Fibroblast of mammary gland (primary cell): ENCODE measurements around the gene KLC1.

Experiments
- DNase-seq: peaks from one replicate; pipeline ENCODE4 v3.0.0-alpha.2; 2010; ENCODE audit warnings: low read depth
- H3K4me3 ChIP-seq: 2 replicates; pipeline ENCODE4 v1.5.1; 2011; ENCODE audit warnings: low read depth, mild to moderate bottlenecking, low read length, moderate library complexity; ENCODE audit not compliant: control insufficient read depth
- CTCF ChIP-seq: conservative IDR thresholded peaks from 2 replicates; pipeline ENCODE4 v1.5.1; 2011; ENCODE audit warnings: low read depth, low read length, inconsistent platforms; ENCODE audit not compliant: control insufficient read depth, insufficient read depth

KLC1 gene

GRCh38 chr14:103736546-103737431 lies 107.8 kb downstream of the KLC1 start:
- no peak for TF ChIP-seq CTCF
- DNase-seq: no peak
- no peak overlapping the region for H3K4me3 ChIP-seq

GRCh38 chr14:103737432-103738045 lies 108.5 kb downstream of the KLC1 start:
- H3K4me3 ChIP-seq: no peak overlapping the region
- DNase-seq: no peak
- no peak for TF ChIP-seq CTCF

GRCh38 chr14:103738166-103738565 lies 109.2 kb downstream of the KLC1 start:
- no peak for DNase-seq
- no peak overlapping the region for H3K4me3 ChIP-seq
- TF ChIP-seq CTCF: no peak

GRCh38 chr14:103738701-103739451 lies 109.9 kb downstream of the KLC1 start:
- no peak for DNase-seq
- TF ChIP-seq CTCF: no peak

GRCh38 chr14:103739466-103739792 lies 110.4 kb downstream of the KLC1 start:
- TF ChIP-seq CTCF: no peak
- DNase-seq: no peak
- H3K4me3 ChIP-seq: no peak overlapping the region

More at GRCh38 chr14:103738701-103739451, 109.9 kb downstream of the KLC1 start:
- H3K4me3 ChIP-seq: no peak overlapping the region

GRCh38 chr14:103739793-103740501 lies 110.9 kb downstream of the KLC1 start:
- no peak for DNase-seq
- no peak for TF ChIP-seq CTCF
- no peak overlapping the region for H3K4me3 ChIP-seq
